ENCODE data around the gene KBTBD7.
A peak's percentile ranks its signal among the peaks of the same experiment; 100 is the strongest.

KBTBD7 gene

GRCh38 chr13:41231025-41231677 is 36.8 kb upstream of the KBTBD7 start:
- no peak for TF ChIP-seq CTCF (IDR thresholded peaks at IDR 0.05; ENCODE audit: low read depth, low read length, missing control alignments)
- no peak for DNase-seq (ENCODE audit: extremely low read depth, low read depth)

GRCh38 chr13:41229356-41229755 is 35.0 kb upstream of the KBTBD7 start:
- DNase-seq (ENCODE audit: extremely low read depth, low read depth): no peak
- no peak for TF ChIP-seq CTCF (IDR thresholded peaks at IDR 0.05; ENCODE audit: low read depth, low read length, missing control alignments)
- no peak overlapping the region for H3K4me3 ChIP-seq (replicated peaks; ENCODE audit: low read depth, low read length)

More at GRCh38 chr13:41231025-41231677, 36.8 kb upstream of the KBTBD7 start:
- H3K4me3 ChIP-seq (replicated peaks; ENCODE audit: low read depth, low read length): no peak overlapping the region

- no peak for DNase-seq (ENCODE audit: extremely low read depth, low read depth)
- no peak overlapping the region for H3K4me3 ChIP-seq (replicated peaks; ENCODE audit: low read depth, low read length)
- no peak for TF ChIP-seq CTCF (IDR thresholded peaks at IDR 0.05; ENCODE audit: low read depth, low read length, missing control alignments)
Measured at GRCh38 chr13:41224113-41225110, 30.0 kb upstream of the KBTBD7 start.

GRCh38 chr13:41222259-41222852 is 28.0 kb upstream of the KBTBD7 start:
- H3K4me3 ChIP-seq (replicated peaks; ENCODE audit: low read depth, low read length): no peak overlapping the region
- peak; percentile 42 for DNase-seq (ENCODE audit: extremely low read depth, low read depth)
- TF ChIP-seq CTCF (IDR thresholded peaks at IDR 0.05; ENCODE audit: low read depth, low read length, missing control alignments): peak; percentile 71

DNA sequence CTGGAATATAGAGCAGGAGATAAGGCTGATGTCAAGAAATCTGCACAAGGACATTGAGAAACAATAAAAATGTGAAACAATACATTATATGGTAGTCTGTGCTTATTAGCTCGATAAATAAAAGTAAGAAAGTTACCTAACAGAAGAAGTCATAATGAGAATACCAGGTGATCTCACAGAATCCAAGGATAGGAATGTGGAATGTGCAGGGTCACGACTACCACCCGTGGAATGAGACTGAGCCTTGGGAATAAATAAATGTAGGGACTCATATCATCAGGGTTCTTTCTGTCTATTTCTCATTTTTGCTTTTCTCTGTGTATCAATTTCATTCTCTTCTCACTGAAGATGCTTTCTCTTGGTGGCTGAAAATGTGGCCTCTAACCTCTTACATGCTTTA is 26.0 kb upstream of the KBTBD7 start:
- DNase-seq (ENCODE audit: extremely low read depth, low read depth): no peak
- TF ChIP-seq CTCF (IDR thresholded peaks at IDR 0.05; ENCODE audit: low read depth, low read length, missing control alignments): no peak
- H3K4me3 ChIP-seq (replicated peaks; ENCODE audit: low read depth, low read length): no peak overlapping the region

- TF ChIP-seq CTCF (IDR thresholded peaks at IDR 0.05; ENCODE audit: low read depth, low read length, missing control alignments): no peak
- H3K4me3 ChIP-seq (replicated peaks; ENCODE audit: low read depth, low read length): no peak overlapping the region
- DNase-seq (ENCODE audit: extremely low read depth, low read depth): no peak
Measured at GRCh38 chr13:41216160-41216559, 21.8 kb upstream of the KBTBD7 start.
